ENCODE measurements around the gene GALNT13.

DNA sequence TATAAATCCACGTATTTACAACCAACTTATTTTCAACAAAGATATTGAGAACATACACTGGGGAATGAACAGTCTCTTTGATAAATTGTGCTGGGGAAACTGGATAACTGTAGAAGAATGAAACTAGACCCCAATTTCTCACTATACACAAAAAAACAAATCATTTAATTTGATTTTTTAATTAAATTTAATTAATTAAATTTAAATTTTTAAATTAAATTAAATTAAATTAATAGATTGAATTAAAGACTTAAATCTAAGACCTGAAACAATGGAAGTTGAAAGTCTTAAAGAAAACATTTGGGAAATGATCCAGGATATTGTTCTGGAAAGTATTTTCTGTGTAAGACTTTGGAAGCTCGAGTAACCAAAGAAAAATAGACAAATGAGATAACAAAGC lies 301.4 kb downstream of the GALNT13 start:
- TF ChIP-seq, protein P1, sequence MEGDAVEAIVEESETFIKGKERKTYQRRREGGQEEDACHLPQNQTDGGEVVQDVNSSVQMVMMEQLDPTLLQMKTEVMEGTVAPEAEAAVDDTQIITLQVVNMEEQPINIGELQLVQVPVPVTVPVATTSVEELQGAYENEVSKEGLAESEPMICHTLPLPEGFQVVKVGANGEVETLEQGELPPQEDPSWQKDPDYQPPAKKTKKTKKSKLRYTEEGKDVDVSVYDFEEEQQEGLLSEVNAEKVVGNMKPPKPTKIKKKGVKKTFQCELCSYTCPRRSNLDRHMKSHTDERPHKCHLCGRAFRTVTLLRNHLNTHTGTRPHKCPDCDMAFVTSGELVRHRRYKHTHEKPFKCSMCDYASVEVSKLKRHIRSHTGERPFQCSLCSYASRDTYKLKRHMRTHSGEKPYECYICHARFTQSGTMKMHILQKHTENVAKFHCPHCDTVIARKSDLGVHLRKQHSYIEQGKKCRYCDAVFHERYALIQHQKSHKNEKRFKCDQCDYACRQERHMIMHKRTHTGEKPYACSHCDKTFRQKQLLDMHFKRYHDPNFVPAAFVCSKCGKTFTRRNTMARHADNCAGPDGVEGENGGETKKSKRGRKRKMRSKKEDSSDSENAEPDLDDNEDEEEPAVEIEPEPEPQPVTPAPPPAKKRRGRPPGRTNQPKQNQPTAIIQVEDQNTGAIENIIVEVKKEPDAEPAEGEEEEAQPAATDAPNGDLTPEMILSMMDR (IDR thresholded peaks at IDR 0.05): no peak
- TF ChIP-seq POLR2A (IDR thresholded peaks at IDR 0.05): no peak

All from adrenal gland (tissue), 5 donors.